ENCODE measurements around the gene FSD2. TPM values are rescaled to one million over a fixed set of nuclear protein-coding genes. Genes with fewer than 3 reads are reported as not detected.

The FSD2 gene
- total RNA-seq, 1 donor from 2014 or later: not detected

DNA sequence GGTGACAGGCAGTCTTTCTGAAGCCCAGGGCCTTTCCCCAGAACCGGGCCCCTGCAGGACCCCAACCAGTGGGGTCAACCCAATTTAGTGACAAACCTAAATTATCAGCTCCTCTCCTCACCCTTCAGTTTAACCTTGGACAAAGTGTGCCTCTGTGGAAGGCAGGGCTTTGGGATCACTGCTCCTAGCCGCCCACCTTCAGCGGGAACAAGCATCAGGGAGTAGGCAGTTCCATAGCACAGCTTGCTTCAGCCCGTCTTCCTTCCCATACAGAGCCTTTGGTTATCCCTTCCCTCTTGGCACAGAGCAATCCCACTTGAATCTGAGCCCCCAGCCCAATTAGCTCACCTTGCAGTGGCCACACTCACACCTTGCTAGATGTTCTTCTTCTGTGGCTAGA is 90.9 kb downstream of the FSD2 start:
- H3K27me3 ChIP-seq: no peaks in the 10 kb centered on the region
- H3K4me1 ChIP-seq: peaks cover 3% of the 10 kb centered on the region in 2 donors
- no peak overlapping the region for H3K4me3 ChIP-seq
- no peak overlapping the region for H3K27ac ChIP-seq
- no peak for DNase-seq (ENCODE audit: low spot score in 2 of 2)
- no peaks in the 10 kb centered on the region for H3K9me3 ChIP-seq
- H3K36me3 ChIP-seq: no peaks in the 10 kb centered on the region
- TF ChIP-seq, protein P1, sequence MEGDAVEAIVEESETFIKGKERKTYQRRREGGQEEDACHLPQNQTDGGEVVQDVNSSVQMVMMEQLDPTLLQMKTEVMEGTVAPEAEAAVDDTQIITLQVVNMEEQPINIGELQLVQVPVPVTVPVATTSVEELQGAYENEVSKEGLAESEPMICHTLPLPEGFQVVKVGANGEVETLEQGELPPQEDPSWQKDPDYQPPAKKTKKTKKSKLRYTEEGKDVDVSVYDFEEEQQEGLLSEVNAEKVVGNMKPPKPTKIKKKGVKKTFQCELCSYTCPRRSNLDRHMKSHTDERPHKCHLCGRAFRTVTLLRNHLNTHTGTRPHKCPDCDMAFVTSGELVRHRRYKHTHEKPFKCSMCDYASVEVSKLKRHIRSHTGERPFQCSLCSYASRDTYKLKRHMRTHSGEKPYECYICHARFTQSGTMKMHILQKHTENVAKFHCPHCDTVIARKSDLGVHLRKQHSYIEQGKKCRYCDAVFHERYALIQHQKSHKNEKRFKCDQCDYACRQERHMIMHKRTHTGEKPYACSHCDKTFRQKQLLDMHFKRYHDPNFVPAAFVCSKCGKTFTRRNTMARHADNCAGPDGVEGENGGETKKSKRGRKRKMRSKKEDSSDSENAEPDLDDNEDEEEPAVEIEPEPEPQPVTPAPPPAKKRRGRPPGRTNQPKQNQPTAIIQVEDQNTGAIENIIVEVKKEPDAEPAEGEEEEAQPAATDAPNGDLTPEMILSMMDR (IDR thresholded peaks at IDR 0.05): no peak
- intact Hi-C loops (cut with DNase I): no loop called here

DNA sequence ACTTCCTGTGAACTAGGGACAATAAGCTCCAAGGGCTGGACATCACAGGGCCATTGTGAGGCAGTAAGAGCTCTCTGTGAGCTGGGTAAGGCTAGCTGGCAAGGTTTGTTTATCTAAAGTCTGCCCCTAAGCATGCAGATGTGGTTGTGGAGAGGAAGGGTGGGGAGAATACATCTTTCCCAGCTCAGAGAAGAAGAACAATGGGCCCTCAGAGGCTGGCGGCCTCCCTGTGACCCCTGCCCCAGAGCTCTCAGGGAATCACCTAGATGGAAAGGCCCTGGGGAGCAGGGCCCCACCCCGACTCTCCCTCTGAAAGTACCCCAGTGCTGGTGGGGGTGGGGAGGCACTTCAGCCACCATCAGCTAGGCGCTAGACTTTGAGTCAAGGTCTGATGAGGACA is 91.9 kb downstream of the FSD2 start:
- intact Hi-C loops (cut with DNase I): no loop called here
- no peak for DNase-seq (ENCODE audit: low spot score in 2 of 2)
- peaks cover 7 to 10% of the 10 kb centered on the region in 2 donors for H3K4me1 ChIP-seq

DNA sequence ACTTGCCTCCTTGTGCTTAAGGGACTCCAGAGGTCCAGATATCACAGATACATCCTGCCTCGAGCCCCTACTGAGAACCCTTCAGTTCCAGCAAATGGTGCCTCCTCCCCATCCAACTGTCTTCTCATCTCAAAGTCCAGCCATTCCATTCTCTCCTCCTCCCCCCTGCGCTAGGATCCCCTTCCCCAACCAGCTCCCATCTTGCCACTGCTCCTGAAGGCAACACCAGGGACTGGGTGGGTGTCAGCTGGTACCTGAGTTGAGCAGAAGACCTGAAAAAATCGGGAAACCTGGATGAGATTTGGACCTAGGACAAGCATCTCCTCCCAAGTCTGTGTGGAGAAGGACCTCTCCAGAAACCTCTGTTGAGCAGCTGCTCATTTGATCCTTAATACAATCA is 93.8 kb downstream of the FSD2 start:
- Histone ChIP-seq H3K27ac (no peak overlapping the region), H3K4me3 (no peak overlapping the region), H3K36me3 (no peaks in the 10 kb centered on the region), H3K9me3 (no peaks in the 10 kb centered on the region), H3K27me3 (no peaks in the 10 kb centered on the region), H3K4me1 (peaks cover 7 to 11% of the 10 kb centered on the region in 2 donors)
- DNase-seq (ENCODE audit: low spot score in 2 of 2): no peak
- TF ChIP-seq, protein P1 (IDR thresholded peaks at IDR 0.05): no peak
- intact Hi-C loops (cut with DNase I): no loop called here

More for the DNA sequence above, 91.9 kb downstream of the FSD2 start:
- Histone ChIP-seq H3K27ac (no peak overlapping the region), H3K27me3 (no peaks in the 10 kb centered on the region), H3K36me3 (no peaks in the 10 kb centered on the region), H3K4me3 (no peak overlapping the region), H3K9me3 (no peaks in the 10 kb centered on the region)
- TF ChIP-seq, protein P1 (IDR thresholded peaks at IDR 0.05): no peak

DNA sequence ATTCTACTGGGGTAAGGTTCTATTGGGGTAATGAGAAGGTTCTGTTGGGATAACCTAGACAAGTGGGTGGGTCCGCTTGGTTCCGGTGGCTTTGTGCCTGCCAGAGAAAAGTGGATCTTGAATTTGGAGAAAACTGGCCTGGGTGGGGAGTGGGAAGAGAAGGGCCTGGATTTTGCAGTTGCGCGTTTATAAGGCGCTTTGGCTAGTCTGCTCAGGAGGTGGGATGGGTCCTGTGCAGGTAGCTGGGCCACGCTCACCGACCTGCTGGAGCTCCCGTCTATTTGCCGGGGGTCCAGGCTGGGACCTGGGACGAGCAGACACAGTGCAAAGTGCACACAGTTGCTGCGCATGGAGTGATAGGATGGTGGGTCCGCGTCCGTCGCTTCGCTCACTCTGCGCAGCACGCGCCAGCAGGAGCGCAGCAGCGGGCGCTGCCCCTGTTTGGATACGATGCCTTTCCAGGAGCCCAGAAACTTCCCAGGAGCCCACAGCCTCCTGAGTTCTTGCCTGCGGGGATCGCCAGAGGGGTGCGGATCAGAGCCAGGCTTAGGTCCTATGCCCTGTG is 94.9 kb downstream of the FSD2 start:
- TF ChIP-seq, protein P1 (IDR thresholded peaks at IDR 0.05): no peak
- Histone ChIP-seq H3K27me3 (no peaks in the 10 kb centered on the region), H3K27ac (no peak overlapping the region), H3K9me3 (no peaks in the 10 kb centered on the region), H3K4me1 (peaks cover 7 to 11% of the 10 kb centered on the region in 2 donors), H3K4me3 (no peak overlapping the region), H3K36me3 (no peaks in the 10 kb centered on the region)
- intact Hi-C loops (cut with DNase I): no loop called here
- no peak for DNase-seq (ENCODE audit: low spot score in 2 of 2)

DNA sequence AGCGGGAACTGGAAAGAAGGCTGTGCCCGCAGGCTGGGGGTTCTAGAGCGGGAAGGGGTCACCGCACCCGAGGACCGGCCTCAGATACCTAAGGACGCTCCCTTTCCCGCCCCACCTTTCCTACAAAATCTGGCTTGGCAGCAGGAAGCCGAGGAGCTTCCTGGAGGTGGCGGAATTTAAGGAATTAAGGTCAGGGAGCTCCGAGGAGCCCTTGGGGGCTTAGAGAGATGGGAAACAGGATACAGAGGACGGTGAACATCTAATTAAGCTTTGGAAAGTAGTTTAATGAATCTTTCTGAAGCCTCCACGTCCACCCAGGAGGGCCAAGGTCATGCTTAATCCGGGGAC is 95.7 kb downstream of the FSD2 start:
- Histone ChIP-seq H3K4me3 (peak overlapping the region; percentile 73 to 74), H3K36me3 (no peaks in the 10 kb centered on the region), H3K9me3 (no peaks in the 10 kb centered on the region), H3K27me3 (no peaks in the 10 kb centered on the region), H3K27ac (no peak overlapping the region), H3K4me1 (peaks cover 7 to 11% of the 10 kb centered on the region in 2 donors)
- TF ChIP-seq, protein P1 (IDR thresholded peaks at IDR 0.05): no peak
- DNase-seq (ENCODE audit: low spot score in 2 of 2): no peak
- intact Hi-C loops (cut with DNase I): no loop called here

Data from ascending aorta (tissue), 2 donors.